ENCODE data around the gene KRTAP10-4.

DNA sequence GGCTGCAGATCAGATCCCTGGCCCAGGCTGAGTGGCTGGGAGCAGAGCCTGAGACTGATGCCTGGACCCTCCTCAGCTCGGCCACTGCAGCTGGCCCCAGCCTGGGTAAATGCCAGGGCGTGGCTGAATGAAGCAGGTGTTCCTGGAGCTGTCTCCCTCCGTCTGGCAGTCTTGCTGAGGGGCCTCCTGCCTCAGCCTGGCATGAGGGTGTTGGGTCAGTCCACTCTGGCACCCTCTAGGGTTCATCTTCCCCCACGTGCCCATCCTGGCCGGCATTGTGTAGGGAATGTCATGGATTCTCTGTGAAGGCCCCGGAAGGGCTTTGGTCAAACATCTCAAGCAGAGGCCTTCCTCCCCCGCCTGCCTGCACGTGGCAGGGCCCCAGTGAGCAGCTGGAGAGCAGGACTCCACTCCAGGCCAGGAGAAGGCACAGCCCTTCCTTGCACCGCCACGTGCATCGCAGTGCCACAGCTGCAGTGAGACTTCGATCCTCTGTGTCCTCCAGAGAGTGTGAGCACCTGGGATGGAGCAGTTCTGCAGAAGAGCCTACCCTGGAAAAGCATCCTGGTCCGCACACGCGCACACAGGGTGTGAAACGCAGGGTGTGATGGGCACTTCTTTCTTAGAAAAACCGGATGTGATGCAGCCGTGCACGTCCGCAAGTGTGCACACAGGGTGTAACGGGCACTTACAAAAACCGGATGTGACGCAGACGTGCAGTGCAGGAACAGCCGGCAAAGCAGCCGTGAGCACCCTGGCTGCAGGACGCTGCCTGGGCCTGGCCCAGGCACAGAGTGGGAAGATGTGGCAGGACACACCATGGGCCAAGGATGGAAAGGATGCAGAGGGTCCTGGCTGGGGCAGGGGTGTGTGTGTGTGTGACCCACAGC lies 4.6 kb upstream of the KRTAP10-4 start:
- TF ChIP-seq, protein P1, sequence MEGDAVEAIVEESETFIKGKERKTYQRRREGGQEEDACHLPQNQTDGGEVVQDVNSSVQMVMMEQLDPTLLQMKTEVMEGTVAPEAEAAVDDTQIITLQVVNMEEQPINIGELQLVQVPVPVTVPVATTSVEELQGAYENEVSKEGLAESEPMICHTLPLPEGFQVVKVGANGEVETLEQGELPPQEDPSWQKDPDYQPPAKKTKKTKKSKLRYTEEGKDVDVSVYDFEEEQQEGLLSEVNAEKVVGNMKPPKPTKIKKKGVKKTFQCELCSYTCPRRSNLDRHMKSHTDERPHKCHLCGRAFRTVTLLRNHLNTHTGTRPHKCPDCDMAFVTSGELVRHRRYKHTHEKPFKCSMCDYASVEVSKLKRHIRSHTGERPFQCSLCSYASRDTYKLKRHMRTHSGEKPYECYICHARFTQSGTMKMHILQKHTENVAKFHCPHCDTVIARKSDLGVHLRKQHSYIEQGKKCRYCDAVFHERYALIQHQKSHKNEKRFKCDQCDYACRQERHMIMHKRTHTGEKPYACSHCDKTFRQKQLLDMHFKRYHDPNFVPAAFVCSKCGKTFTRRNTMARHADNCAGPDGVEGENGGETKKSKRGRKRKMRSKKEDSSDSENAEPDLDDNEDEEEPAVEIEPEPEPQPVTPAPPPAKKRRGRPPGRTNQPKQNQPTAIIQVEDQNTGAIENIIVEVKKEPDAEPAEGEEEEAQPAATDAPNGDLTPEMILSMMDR (IDR thresholded peaks at IDR 0.05 in 8 of 11, conservative IDR thresholded peaks at IDR 0.05 in 3 of 11): no peak
- TF ChIP-seq POLR2AphosphoS5 (IDR thresholded peaks at IDR 0.05) (no peak), POLR2A (IDR thresholded peaks at IDR 0.05) (no peak)

All from spleen (tissue), 7 donors.